OCI-LY3 (cell line): ENCODE data around the gene RIBC2.

Experiments used
- H2AFZ ChIP-seq: fragments of 200-600, 300-600 bp; shearing (Covaris generic); 2 replicates; pipeline ENCODE4 v1.6.0; 2014; ENCODE audit warnings: antibody characterized with exemption, low read depth, low read length
- H3K27ac ChIP-seq: fragments of 200-600, 300-600 bp; sonication (generic); 2 replicates; pipeline ENCODE4 v1.5.1; 2014; ENCODE audit warnings: mild to moderate bottlenecking, low read length, moderate library complexity, mixed read lengths
- H3K27me3 ChIP-seq: fragments of 200-600, 300-600 bp; sonication (generic); 2 replicates; pipeline ENCODE4 v1.6.1; 2014; ENCODE audit warnings: low read depth, low read length, mixed read lengths
- H3K36me3 ChIP-seq: fragments of 200-600, 300-600 bp; sonication (generic); replicated peaks from 2 replicates; pipeline ENCODE3; 2014; ENCODE audit warnings: low read depth, low read length, mixed read lengths
- H3K4me1 ChIP-seq: fragments of 300-600, 200-600 bp; sonication (generic); 2 replicates; pipeline ENCODE4 v1.6.1; 2014; ENCODE audit warnings: low read length, mixed read lengths
- H3K4me2 ChIP-seq: fragments of 200-600, 300-600 bp; sonication (generic); 2 replicates; pipeline ENCODE4 v1.6.1; 2014; ENCODE audit warnings: low read length, mixed read lengths
- H3K4me3 ChIP-seq: fragments of 300-600, 200-600 bp; sonication (generic); 2 replicates; pipeline ENCODE4 v1.5.1; 2014; ENCODE audit warnings: antibody characterized with exemption, mild to moderate bottlenecking, low read length, moderate library complexity
- H3K79me2 ChIP-seq: fragments of 300-600, 200-600 bp; shearing (Covaris generic); 2 replicates; pipeline ENCODE4 v1.6.1; 2014; ENCODE audit warnings: mild to moderate bottlenecking, low read length, mixed read lengths
- H3K9ac ChIP-seq: fragments of 300-600, 200-600 bp; shearing (Covaris generic); 2 replicates; pipeline ENCODE4 v1.6.0; 2014; ENCODE audit warnings: mild to moderate bottlenecking, low read length, moderate library complexity
- H3K9me3 ChIP-seq: fragments of 200-600, 300-600 bp; shearing (Covaris generic); 2 replicates; pipeline ENCODE4 v1.6.1; 2014; ENCODE audit warnings: low read length, mixed read lengths; ENCODE audit not compliant: insufficient read depth
- H4K20me1 ChIP-seq: fragments of 200-600, 300-600 bp; sonication (generic); 2 replicates; pipeline ENCODE4 v1.6.1; 2016; ENCODE audit warnings: low read length, mixed read lengths; ENCODE audit not compliant: insufficient read depth
- CTCF ChIP-seq: fragments of 200-600, 300-600 bp; sonication (generic); IDR thresholded peaks from 2 replicates; pipeline ENCODE4 v1.5.1; 2014; ENCODE audit warnings: antibody characterized with exemption, low read length, low read depth
- EZH2phosphoT487 ChIP-seq: fragments of 200-600 bp; shearing (Covaris generic); IDR thresholded peaks from 2 replicates; pipeline ENCODE4 v1.6.1; 2018; ENCODE audit warnings: antibody characterized with exemption, mixed run types, low read depth

RIBC2 gene

GRCh38 chr22:45424241-45424731 lies 10.8 kb downstream of the RIBC2 start:
- TF ChIP-seq CTCF (no peak), EZH2phosphoT487 (no peak)
- Histone ChIP-seq H4K20me1 (no peaks in the 10 kb centered on the region), H3K4me2 (no peak overlapping the region), H3K9me3 (no peaks in the 10 kb centered on the region), H3K4me3 (no peak overlapping the region), H3K79me2 (no peaks in the 10 kb centered on the region), H3K4me1 (peaks cover 6% of the 10 kb centered on the region), H2AFZ (no peak overlapping the region), H3K36me3 (no peaks in the 10 kb centered on the region), H3K27ac (no peak overlapping the region), H3K9ac (no peak overlapping the region), H3K27me3 (peaks cover 26% of the 10 kb centered on the region)

GRCh38 chr22:45425101-45425500 lies 11.6 kb downstream of the RIBC2 start:
- Histone ChIP-seq H3K79me2 (no peaks in the 10 kb centered on the region), H3K27ac (no peak overlapping the region), H3K9me3 (no peaks in the 10 kb centered on the region), H4K20me1 (no peaks in the 10 kb centered on the region), H3K9ac (no peak overlapping the region), H3K36me3 (no peaks in the 10 kb centered on the region), H3K4me1 (peaks cover 6% of the 10 kb centered on the region), H3K4me2 (no peak overlapping the region), H2AFZ (no peak overlapping the region), H3K4me3 (no peak overlapping the region), H3K27me3 (peaks cover 33% of the 10 kb centered on the region)
- no peak for TF ChIP-seq EZH2phosphoT487
- TF ChIP-seq CTCF, result no peak

GRCh38 chr22:45425531-45426265 lies 12.2 kb downstream of the RIBC2 start:
- H3K27ac ChIP-seq, result no peak overlapping the region
- H4K20me1 ChIP-seq, result no peaks in the 10 kb centered on the region
- H3K36me3 ChIP-seq, result no peaks in the 10 kb centered on the region
- peaks cover 34% of the 10 kb centered on the region for H3K27me3 ChIP-seq
- H3K4me3 ChIP-seq, result no peak overlapping the region
- peaks cover 6% of the 10 kb centered on the region for H3K4me1 ChIP-seq
- no peaks in the 10 kb centered on the region for H3K9me3 ChIP-seq
- H3K79me2 ChIP-seq, result no peaks in the 10 kb centered on the region
- no peak overlapping the region for H2AFZ ChIP-seq
- no peak overlapping the region for H3K9ac ChIP-seq
- TF ChIP-seq EZH2phosphoT487 (no peak), CTCF (no peak)
- H3K4me2 ChIP-seq, result no peak overlapping the region

GRCh38 chr22:45426387-45426786 lies 12.9 kb downstream of the RIBC2 start:
- H4K20me1 ChIP-seq, result no peaks in the 10 kb centered on the region
- H3K9me3 ChIP-seq, result no peaks in the 10 kb centered on the region
- no peak overlapping the region for H3K9ac ChIP-seq
- H3K4me1 ChIP-seq, result peaks cover 6% of the 10 kb centered on the region
- H3K36me3 ChIP-seq, result no peaks in the 10 kb centered on the region
- no peak overlapping the region for H3K27ac ChIP-seq
- no peak overlapping the region for H3K4me2 ChIP-seq
- no peak overlapping the region for H3K4me3 ChIP-seq
- TF ChIP-seq CTCF, result no peak
- no peak for TF ChIP-seq EZH2phosphoT487
- H3K79me2 ChIP-seq, result no peaks in the 10 kb centered on the region
- H3K27me3 ChIP-seq, result peaks cover 40% of the 10 kb centered on the region
- no peak overlapping the region for H2AFZ ChIP-seq
